Measurements from ENCODE around the gene MUC4. TPM values are rescaled to one million over a fixed set of nuclear protein-coding genes. Genes with fewer than 3 reads are reported as not detected.
A peak's percentile ranks its signal among the peaks of the same experiment; 100 is the strongest.

Gene MUC4
- total RNA-seq, 1 donor from 2014 or later: 1.1 TPM

- Histone ChIP-seq H3K27ac (no peak overlapping the region), H3K36me3 (no peaks in the 10 kb centered on the region), H3K4me3 (no peak overlapping the region), H3K9me3 (no peaks in the 10 kb centered on the region), H3K27me3 (no peaks in the 10 kb centered on the region), H3K4me1 (peaks cover 3% of the 10 kb centered on the region)
- DNase-seq: no peak
- no peak for ATAC-seq
- TF ChIP-seq, protein P1, sequence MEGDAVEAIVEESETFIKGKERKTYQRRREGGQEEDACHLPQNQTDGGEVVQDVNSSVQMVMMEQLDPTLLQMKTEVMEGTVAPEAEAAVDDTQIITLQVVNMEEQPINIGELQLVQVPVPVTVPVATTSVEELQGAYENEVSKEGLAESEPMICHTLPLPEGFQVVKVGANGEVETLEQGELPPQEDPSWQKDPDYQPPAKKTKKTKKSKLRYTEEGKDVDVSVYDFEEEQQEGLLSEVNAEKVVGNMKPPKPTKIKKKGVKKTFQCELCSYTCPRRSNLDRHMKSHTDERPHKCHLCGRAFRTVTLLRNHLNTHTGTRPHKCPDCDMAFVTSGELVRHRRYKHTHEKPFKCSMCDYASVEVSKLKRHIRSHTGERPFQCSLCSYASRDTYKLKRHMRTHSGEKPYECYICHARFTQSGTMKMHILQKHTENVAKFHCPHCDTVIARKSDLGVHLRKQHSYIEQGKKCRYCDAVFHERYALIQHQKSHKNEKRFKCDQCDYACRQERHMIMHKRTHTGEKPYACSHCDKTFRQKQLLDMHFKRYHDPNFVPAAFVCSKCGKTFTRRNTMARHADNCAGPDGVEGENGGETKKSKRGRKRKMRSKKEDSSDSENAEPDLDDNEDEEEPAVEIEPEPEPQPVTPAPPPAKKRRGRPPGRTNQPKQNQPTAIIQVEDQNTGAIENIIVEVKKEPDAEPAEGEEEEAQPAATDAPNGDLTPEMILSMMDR (IDR thresholded peaks at IDR 0.05): no peak
- intact Hi-C loops (cut with DNase I): no loop called here
Measured at GRCh38 chr3:195856410-195857084, 44.8 kb upstream of the MUC4 start.

GRCh38 chr3:195855471-195856409, 44.0 kb upstream of the MUC4 start:
- Histone ChIP-seq H3K9me3 (no peaks in the 10 kb centered on the region), H3K27ac (no peak overlapping the region), H3K4me1 (peaks cover 3% of the 10 kb centered on the region), H3K36me3 (no peaks in the 10 kb centered on the region), H3K27me3 (no peaks in the 10 kb centered on the region), H3K4me3 (no peak overlapping the region)
- no peak for ATAC-seq
- intact Hi-C loops (cut with DNase I): no loop called here
- DNase-seq: no peak
- TF ChIP-seq, protein P1 (IDR thresholded peaks at IDR 0.05): no peak

DNA sequence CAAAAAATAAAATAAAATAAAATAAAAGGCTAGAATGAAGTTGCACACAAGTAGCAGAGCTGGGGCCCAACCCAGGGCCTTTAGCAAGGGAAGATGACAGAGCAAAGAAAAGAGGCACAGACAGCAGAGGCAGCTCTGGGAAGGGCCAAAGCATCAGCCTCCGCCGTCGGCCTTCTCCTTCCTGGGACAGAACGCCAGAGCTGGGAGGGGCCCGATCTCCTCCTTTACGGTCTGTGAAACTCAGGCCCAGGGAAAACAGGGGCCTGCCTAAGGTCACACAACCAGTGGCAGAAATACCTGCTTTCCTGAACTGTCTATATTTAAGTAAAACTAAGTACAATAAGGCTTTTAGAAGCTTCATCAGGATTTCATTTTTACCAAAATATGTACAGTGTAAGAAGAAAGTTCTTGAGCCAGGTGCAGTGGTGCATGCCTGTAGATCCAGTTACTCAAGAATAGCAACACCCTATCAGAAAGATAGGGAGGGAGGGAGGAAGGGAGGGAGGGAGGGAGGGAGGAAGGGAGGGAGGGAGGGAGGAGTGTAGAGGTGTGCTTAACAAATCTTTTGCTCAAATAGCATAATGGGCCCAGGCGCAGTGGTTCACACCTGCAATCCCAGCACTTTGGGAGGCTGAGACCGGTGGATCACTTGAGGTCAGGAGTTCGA, 43.0 kb upstream of the MUC4 start:
- no peak overlapping the region for H3K4me3 ChIP-seq
- no peak overlapping the region for H3K27ac ChIP-seq
- ATAC-seq (peak; percentile 49), DNase-seq (peak; percentile 66)
- intact Hi-C loops (cut with DNase I): no loop called here
- H3K4me1 ChIP-seq: peaks cover 3% of the 10 kb centered on the region
- no peaks in the 10 kb centered on the region for H3K9me3 ChIP-seq
- H3K27me3 ChIP-seq: no peaks in the 10 kb centered on the region
- H3K36me3 ChIP-seq: no peaks in the 10 kb centered on the region
- TF ChIP-seq, protein P1 (IDR thresholded peaks at IDR 0.05): no peak

GRCh38 chr3:195853996-195854395, 42.3 kb upstream of the MUC4 start:
- intact Hi-C loops (cut with DNase I): no loop called here
- TF ChIP-seq, protein P1 (IDR thresholded peaks at IDR 0.05): no peak
- no peaks in the 10 kb centered on the region for H3K36me3 ChIP-seq
- no peak overlapping the region for H3K27ac ChIP-seq
- H3K9me3 ChIP-seq: no peaks in the 10 kb centered on the region
- no peak overlapping the region for H3K4me3 ChIP-seq
- H3K4me1 ChIP-seq: peaks cover 3% of the 10 kb centered on the region
- DNase-seq: no peak
- ATAC-seq: no peak
- H3K27me3 ChIP-seq: no peaks in the 10 kb centered on the region

DNA sequence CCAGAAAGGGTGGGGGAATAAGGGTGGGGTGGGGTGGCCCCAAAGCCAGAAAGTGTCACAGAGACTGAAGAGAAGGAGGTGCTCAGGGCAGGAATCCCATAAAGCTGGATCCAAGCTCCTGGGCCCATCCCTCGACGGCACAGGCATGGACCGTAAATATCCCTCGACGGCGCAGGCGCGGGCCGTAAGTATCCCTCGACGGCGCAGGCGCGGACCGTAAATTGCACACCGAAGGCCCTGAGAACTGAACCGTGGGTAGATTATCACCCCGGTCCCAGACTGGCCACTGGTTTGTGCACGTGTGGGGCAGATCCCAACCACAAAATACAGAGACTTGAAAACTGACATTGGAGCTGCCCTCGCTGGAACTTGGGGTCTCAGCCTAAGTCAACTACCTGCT, 41.3 kb upstream of the MUC4 start:
- intact Hi-C loops (cut with DNase I): no loop called here
- Histone ChIP-seq H3K36me3 (no peaks in the 10 kb centered on the region), H3K4me3 (no peak overlapping the region), H3K9me3 (no peaks in the 10 kb centered on the region), H3K4me1 (peaks cover 3% of the 10 kb centered on the region), H3K27ac (no peak overlapping the region), H3K27me3 (no peaks in the 10 kb centered on the region)
- TF ChIP-seq, protein P1 (IDR thresholded peaks at IDR 0.05): no peak
- ATAC-seq: no peak
- no peak for DNase-seq
